A549 (cell line): ENCODE measurements around the gene TCTN1. TPM values are rescaled to one million over a fixed set of nuclear protein-coding genes. Genes with fewer than 3 reads are reported as not detected.

ENCODE experiments used
- CBX8 ChIP-seq: fragments of 200-600 bp; sonication (generic); IDR thresholded peaks from 2 replicates; pipeline ENCODE4 v1.6.1; 2016
- CHD4 ChIP-seq: fragments of 200-600 bp; sonication (generic); IDR thresholded peaks from 2 replicates; pipeline ENCODE4 v1.6.1; 2016; ENCODE audit warnings: antibody characterized with exemption, mild to moderate bottlenecking, borderline replicate concordance
- CTCF ChIP-seq: fragments of >200 bp; sonication (Bioruptor Twin); formaldehyde crosslinking; IDR thresholded peaks from 3 replicates; pipeline ENCODE4 v1.5.1; 2016
- E2F6 ChIP-seq: IDR thresholded peaks from 2 replicates; pipeline ENCODE4 v1.6.1; 2012; ENCODE audit warnings: low read depth, borderline replicate concordance
- FOSL2 ChIP-seq, 2 experiments: fragments of 450-650 bp in 1 of 2; fragments of >200 bp in 1 of 2; sonication (Bioruptor Twin) in 1 of 2; formaldehyde crosslinking; IDR thresholded peaks; 2 replicates each; pipeline versions ENCODE4 v1.5.0 to v1.6.1; 2016 to 2020; ENCODE audit warnings: mild to moderate bottlenecking in 1 of 2, moderate library complexity in 1 of 2
- FOXS1 ChIP-seq: fragments of 250-450 bp; sonication (Bioruptor Pico); IDR thresholded peaks from 2 replicates; pipeline ENCODE4 v1.5.0; 2020; ENCODE audit warnings: mild to moderate bottlenecking, moderate library complexity
- GATA3 ChIP-seq: IDR thresholded peaks from 2 replicates; pipeline ENCODE4 v1.6.1; 2012; ENCODE audit warnings: borderline replicate concordance
- HDAC2 ChIP-seq: fragments of 200-600 bp; sonication (generic); IDR thresholded peaks from 2 replicates; pipeline ENCODE4 v1.6.1; 2016
- HES2 ChIP-seq: fragments of >200 bp; sonication (Bioruptor Twin); formaldehyde crosslinking; IDR thresholded peaks from 2 replicates; pipeline ENCODE4 v1.6.1; 2016
- HOXA7 ChIP-seq: fragments of 250-450 bp; sonication (Bioruptor Pico); IDR thresholded peaks from 2 replicates; pipeline ENCODE4 v1.5.0; 2020; ENCODE audit warnings: mild to moderate bottlenecking, moderate library complexity
- MAX ChIP-seq: IDR thresholded peaks from 2 replicates; pipeline ENCODE4 v1.6.1; 2012
- MAZ ChIP-seq: fragments of 150-350 bp; IDR thresholded peaks from 2 replicates; pipeline ENCODE4 v1.6.1; 2014; ENCODE audit warnings: antibody characterized with exemption, low read depth, low read length, borderline replicate concordance
- MYC ChIP-seq: IDR thresholded peaks from 2 replicates; pipeline ENCODE4 v1.6.1; 2012; ENCODE audit warnings: mild to moderate bottlenecking, inconsistent platforms, low read length, improper control_type of control experiment, borderline replicate concordance
- NFE2L2 ChIP-seq: fragments of 150-350 bp; conservative IDR thresholded peaks from 2 replicates; pipeline ENCODE4 v1.6.1; 2014; ENCODE audit warnings: low read length
- NPAS2 ChIP-seq: fragments of 250-450 bp; sonication (Bioruptor Pico); IDR thresholded peaks from 2 replicates; pipeline ENCODE4 v1.8.0; 2022; ENCODE audit warnings: mild to moderate bottlenecking, moderate library complexity, borderline replicate concordance
- POLR2A ChIP-seq: IDR thresholded peaks from 2 replicates; pipeline ENCODE4 v1.6.1; 2012; ENCODE audit warnings: mild to moderate bottlenecking, low read length
- RAD21 ChIP-seq, 2 experiments: fragments of >200 bp in 1 of 2; sonication (Bioruptor Twin) in 1 of 2; formaldehyde crosslinking in 1 of 2; IDR thresholded peaks in 1 of 2; conservative IDR thresholded peaks in 1 of 2; 2 replicates in 1 of 2; 3 replicates in 1 of 2; pipeline ENCODE4 v1.6.1; 2012 to 2018; ENCODE audit warnings: inconsistent platforms in 1 of 2
- RARB ChIP-seq: fragments of 250-450 bp; sonication (Bioruptor Pico); IDR thresholded peaks from 2 replicates; pipeline ENCODE4 v1.8.0; 2021; ENCODE audit warnings: mild to moderate bottlenecking, moderate library complexity
- RFX5 ChIP-seq: fragments of 450-650 bp; IDR thresholded peaks from 2 replicates; pipeline ENCODE4 v1.7.1; 2014; ENCODE audit warnings: antibody characterized with exemption, mild to moderate bottlenecking, moderate library complexity
- SMC3 ChIP-seq: fragments of >200 bp; sonication (Bioruptor Twin); formaldehyde crosslinking; IDR thresholded peaks from 3 replicates; pipeline ENCODE4 v1.6.1; 2018; ENCODE audit warnings: inconsistent platforms
- SREBF2 ChIP-seq: fragments of 450-650 bp; IDR thresholded peaks from 2 replicates; pipeline ENCODE4 v1.6.1; 2014; ENCODE audit warnings: mild to moderate bottlenecking, moderate library complexity
- TP53 ChIP-seq: fragments of 250-450 bp; sonication (Bioruptor Pico); IDR thresholded peaks from 2 replicates; pipeline ENCODE4 v1.5.0; 2021; ENCODE audit warnings: mild to moderate bottlenecking, moderate library complexity
- ZFP36 ChIP-seq: fragments of 450-650 bp; IDR thresholded peaks from 2 replicates; pipeline ENCODE4 v1.6.1; 2014; ENCODE audit warnings: borderline replicate concordance; ENCODE audit not compliant: partially characterized antibody
- ZNF302 ChIP-seq: fragments of 250-450 bp; sonication (Bioruptor Pico); IDR thresholded peaks from 2 replicates; pipeline ENCODE4 v1.9.0; 2021; ENCODE audit warnings: inconsistent platforms, mild to moderate bottlenecking, moderate library complexity
- ZSCAN20 ChIP-seq: fragments of 250-450 bp; sonication (Bioruptor Pico); IDR thresholded peaks from 2 replicates; pipeline ENCODE4 v1.8.0; 2022; ENCODE audit warnings: mild to moderate bottlenecking, moderate library complexity
- polyA plus RNA-seq, 4 experiments: library from polyadenylated mRNA; depleted of rRNA in 3 of 4; stranded (reverse); fragments of >200 nt; fragmentation: RNase III in 1 of 4; extraction: RNeasy Plus Mini Kit Qiagen cat#74134 plus additional on column Dnase treatment in 1 of 4; gene quantifications; 2 replicates in 3 of 4; 3 replicates in 1 of 4; pipeline ENCODE4 v1.2.3, GENCODE V29; 2011 to 2017
- small RNA-seq, 6 experiments: library from RNA; depleted of rRNA; stranded (forward); fragments of <200 nt; gene quantifications; one replicate each; pipeline ENCODE3, GENCODE V24; 2012

Gene TCTN1
- polyA plus RNA-seq, 2 of the 4 experiments (the other 2 are of a cell fraction), result 26.5 to 56.9 TPM

GRCh38 chr12:110698171-110698902 is 84.4 kb downstream of the TCTN1 start (continued):
- TF ChIP-seq TP53 (CRISPR knock-in tag), result no peak
- TF ChIP-seq NFE2L2, result 0 out of 2 replicates have a peak, but pooled peaks have one; percentile 3
- no peak for TF ChIP-seq MAZ
- peak; percentile 59 for TF ChIP-seq SMC3
- no peak for TF ChIP-seq SREBF2
- TF ChIP-seq ZNF302 (CRISPR knock-in tag), result no peak
- TF ChIP-seq HDAC2, result no peak; the same call in 1 of the 2 replicates
- TF ChIP-seq POLR2A, result no peak
- TF ChIP-seq ZSCAN20, result no peak
- TF ChIP-seq GATA3, result no peak
- TF ChIP-seq E2F6, result peak; percentile 39; the same call in 1 of the 2 replicates
- no peak for TF ChIP-seq CBX8
- TF ChIP-seq RARB, result no peak
- TF ChIP-seq MAX, result peak; percentile 60
- no peak for TF ChIP-seq FOXS1 (CRISPR knock-in tag)
- TF ChIP-seq CTCF, result peak; percentile 50
- TF ChIP-seq MYC, result no peak
- peak; percentile 8 for TF ChIP-seq ZFP36
- no peak for TF ChIP-seq RFX5
- no peak for TF ChIP-seq NPAS2 (CRISPR knock-in tag)
- no peak for TF ChIP-seq HOXA7
- no peak for TF ChIP-seq FOSL2 (IDR thresholded peaks at IDR 0.05)
- TF ChIP-seq FOSL2 (CRISPR knock-in tag; IDR thresholded peaks at IDR 0.05), result peak; percentile 45
- no peak; the same call in 1 of the 2 replicates for TF ChIP-seq CHD4
- TF ChIP-seq RAD21 (conservative IDR thresholded peaks at IDR 0.05 in 1 of 2, IDR thresholded peaks at IDR 0.05 in 1 of 2), result peak; percentile 63 to 73; a peak in 4 of 5 replicates
- TF ChIP-seq HES2, result no peak

Small RNA genes within 50 kb of the gene (small RNA-seq; reads per million reads assigned to genes)
- 0 reads per million in 6 experiments for gene RN7SL387P

Other genes starting within 250 kb of the TCTN1 start
- gene ANAPC7, start 210.4 kb upstream of the TCTN1 start, polyA plus RNA-seq (2011; rRNA removed), result 107 and 122 TPM in 2 replicates
- 66.1 to 74.0 TPM (median 70.6 TPM) in 3 replicates for gene ANAPC7, start 210.4 kb upstream of the TCTN1 start, polyA plus RNA-seq (2017; fragmentation: RNase III; extraction: RNeasy Plus Mini Kit Qiagen cat#74134 plus additional on column Dnase treatment)
- gene ARPC3, start 163.8 kb upstream of the TCTN1 start, polyA plus RNA-seq (2011; rRNA removed), result 83.3 and 171 TPM in 2 replicates
- gene ARPC3, start 163.8 kb upstream of the TCTN1 start, polyA plus RNA-seq (2017; fragmentation: RNase III; extraction: RNeasy Plus Mini Kit Qiagen cat#74134 plus additional on column Dnase treatment), result 718 to 772 TPM (median 750 TPM) in 3 replicates
- 47.2 and 63.8 TPM in 2 replicates for gene GPN3, start 145.9 kb upstream of the TCTN1 start, polyA plus RNA-seq (2011; rRNA removed)
- gene GPN3, start 145.9 kb upstream of the TCTN1 start, polyA plus RNA-seq (2017; fragmentation: RNase III; extraction: RNeasy Plus Mini Kit Qiagen cat#74134 plus additional on column Dnase treatment), result 39.2 to 42.3 TPM (median 39.5 TPM) in 3 replicates
- 27.9 and 40.6 TPM in 2 replicates for gene FAM216A, start 145.3 kb upstream of the TCTN1 start, polyA plus RNA-seq (2011; rRNA removed)
- gene FAM216A, start 145.3 kb upstream of the TCTN1 start, polyA plus RNA-seq (2017; fragmentation: RNase III; extraction: RNeasy Plus Mini Kit Qiagen cat#74134 plus additional on column Dnase treatment), result 18.1 to 22.6 TPM (median 18.1 TPM) in 3 replicates
- gene VPS29, start 112.0 kb upstream of the TCTN1 start, polyA plus RNA-seq (2011; rRNA removed), result 213 and 230 TPM in 2 replicates
- 180 to 188 TPM (median 183 TPM) in 3 replicates for gene VPS29, start 112.0 kb upstream of the TCTN1 start, polyA plus RNA-seq (2017; fragmentation: RNase III; extraction: RNeasy Plus Mini Kit Qiagen cat#74134 plus additional on column Dnase treatment)
- gene RAD9B, start 111.8 kb upstream of the TCTN1 start, polyA plus RNA-seq (2011; rRNA removed), result 0.60 and 0.66 TPM in 2 replicates
- 0.18 to 0.25 TPM (median 0.21 TPM) in 3 replicates for gene RAD9B, start 111.8 kb upstream of the TCTN1 start, polyA plus RNA-seq (2017; fragmentation: RNase III; extraction: RNeasy Plus Mini Kit Qiagen cat#74134 plus additional on column Dnase treatment)
- 27.1 and 30.3 TPM in 2 replicates for gene PPTC7, start 30.8 kb upstream of the TCTN1 start, polyA plus RNA-seq (2011; rRNA removed)
- 13.8 to 15.1 TPM (median 14.7 TPM) in 3 replicates for gene PPTC7, start 30.8 kb upstream of the TCTN1 start, polyA plus RNA-seq (2017; fragmentation: RNase III; extraction: RNeasy Plus Mini Kit Qiagen cat#74134 plus additional on column Dnase treatment)
- gene HVCN1, start 75.0 kb downstream of the TCTN1 start, polyA plus RNA-seq (2011; rRNA removed), result 1.1 TPM in 2 replicates
- gene HVCN1, start 75.0 kb downstream of the TCTN1 start, polyA plus RNA-seq (2017; fragmentation: RNase III; extraction: RNeasy Plus Mini Kit Qiagen cat#74134 plus additional on column Dnase treatment), result 0.20 to 0.46 TPM (median 0.34 TPM) in 3 replicates
- gene PPP1CC, start 128.8 kb downstream of the TCTN1 start, polyA plus RNA-seq (2011; rRNA removed), result 210 and 258 TPM in 2 replicates
- 131 to 139 TPM (median 131 TPM) in 3 replicates for gene PPP1CC, start 128.8 kb downstream of the TCTN1 start, polyA plus RNA-seq (2017; fragmentation: RNase III; extraction: RNeasy Plus Mini Kit Qiagen cat#74134 plus additional on column Dnase treatment)
- 0.04 and 0.05 TPM in 2 replicates for gene CCDC63, start 232.9 kb downstream of the TCTN1 start, polyA plus RNA-seq (2011; rRNA removed)
- not detected in 3 replicates for gene CCDC63, start 232.9 kb downstream of the TCTN1 start, polyA plus RNA-seq (2017; fragmentation: RNase III; extraction: RNeasy Plus Mini Kit Qiagen cat#74134 plus additional on column Dnase treatment)